ENCODE measurements around the gene CENPE. TPM values are rescaled to one million over a fixed set of nuclear protein-coding genes. Genes with fewer than 3 reads are reported as not detected.

CENPE gene
- polyA plus RNA-seq, 1 experiment: 2.4 TPM

GRCh38 chr4:103074744-103075434 is 123.3 kb downstream of the CENPE start:
- ChIA-PET CTCF (interaction anchor here (1.2 to 1.8 kb wide), 3 partner anchors 16 to 454 kb away, joined by 3 to 5 read pairs (median 4); no protein-coding TSS in a partner anchor), POLR2A (no interaction called here)
- Histone ChIP-seq H3K27me3 (ENCODE audit: control insufficient read depth, insufficient read depth, low read length) (no peaks in the 10 kb centered on the region), H3K36me3 (ENCODE audit: control insufficient read depth, insufficient read depth, low read length) (no peaks in the 10 kb centered on the region), H3K4me3 (ENCODE audit: low read depth, low read length) (no peak overlapping the region)
- TF ChIP-seq CTCF (IDR thresholded peaks at IDR 0.05; ENCODE audit: insufficient read depth, low read depth, low read length): no peak
- no peak for DNase-seq (ENCODE audit: low read depth)

- no peaks in the 10 kb centered on the region for H3K27me3 ChIP-seq (ENCODE audit: control insufficient read depth, insufficient read depth, low read length)
- ChIA-PET POLR2A (no interaction called here), CTCF (no interaction called here)
Measured at GRCh38 chr4:103073792-103074438, 124.2 kb downstream of the CENPE start.

GRCh38 chr4:103067841-103068547 is 130.1 kb downstream of the CENPE start:
- H3K36me3 ChIP-seq (ENCODE audit: control insufficient read depth, insufficient read depth, low read length): no peaks in the 10 kb centered on the region
- no peak for TF ChIP-seq CTCF (IDR thresholded peaks at IDR 0.05; ENCODE audit: insufficient read depth, low read depth, low read length)
- ChIA-PET POLR2A (no interaction called here), CTCF (no interaction called here)
- H3K4me3 ChIP-seq (ENCODE audit: low read depth, low read length): no peak overlapping the region
- no peaks in the 10 kb centered on the region for H3K27me3 ChIP-seq (ENCODE audit: control insufficient read depth, insufficient read depth, low read length)
- DNase-seq (ENCODE audit: low read depth): no peak

More at GRCh38 chr4:103073792-103074438, 124.2 kb downstream of the CENPE start:
- no peak for TF ChIP-seq CTCF (IDR thresholded peaks at IDR 0.05; ENCODE audit: insufficient read depth, low read depth, low read length)
- Histone ChIP-seq H3K4me3 (ENCODE audit: low read depth, low read length) (no peak overlapping the region), H3K36me3 (ENCODE audit: control insufficient read depth, insufficient read depth, low read length) (no peaks in the 10 kb centered on the region)
- no peak for DNase-seq (ENCODE audit: low read depth)

GRCh38 chr4:103060453-103061148 is 137.5 kb downstream of the CENPE start:
- Histone ChIP-seq H3K4me3 (ENCODE audit: low read depth, low read length) (no peak overlapping the region), H3K36me3 (ENCODE audit: control insufficient read depth, insufficient read depth, low read length) (no peaks in the 10 kb centered on the region; the same call in 1 of the 2 replicates), H3K27me3 (ENCODE audit: control insufficient read depth, insufficient read depth, low read length) (no peaks in the 10 kb centered on the region)
- no peak for TF ChIP-seq CTCF (IDR thresholded peaks at IDR 0.05; ENCODE audit: insufficient read depth, low read depth, low read length)
- no peak for DNase-seq (ENCODE audit: low read depth)
- POLR2A ChIA-PET: no interaction called here
- CTCF ChIA-PET: no interaction called here

Other genes starting within 250 kb of the CENPE start
- 0.07 and 0.25 TPM in 2 replicates for gene SLC9B1, start 178.6 kb downstream of the CENPE start, polyA plus RNA-seq (2011; rRNA removed)
- 12.6 and 15.9 TPM in 2 replicates for gene SLC9B2, start 121.6 kb downstream of the CENPE start, polyA plus RNA-seq (2011; rRNA removed)
- gene BDH2, start 98.5 kb downstream of the CENPE start, polyA plus RNA-seq (2011; rRNA removed): 41.6 and 67.5 TPM in 2 replicates

Measured in BJ (cell line).